DMS53 treated with DMSO at 0.1 percent for 48 hours (cell line): Measurements from ENCODE around the gene USP37.

Source experiments
- DNase-seq: peaks from one replicate; lab custom pipeline; 2025; ENCODE audit not compliant: unreplicated experiment; lab: John Stamatoyannopoulos, UW

USP37 gene

DNA sequence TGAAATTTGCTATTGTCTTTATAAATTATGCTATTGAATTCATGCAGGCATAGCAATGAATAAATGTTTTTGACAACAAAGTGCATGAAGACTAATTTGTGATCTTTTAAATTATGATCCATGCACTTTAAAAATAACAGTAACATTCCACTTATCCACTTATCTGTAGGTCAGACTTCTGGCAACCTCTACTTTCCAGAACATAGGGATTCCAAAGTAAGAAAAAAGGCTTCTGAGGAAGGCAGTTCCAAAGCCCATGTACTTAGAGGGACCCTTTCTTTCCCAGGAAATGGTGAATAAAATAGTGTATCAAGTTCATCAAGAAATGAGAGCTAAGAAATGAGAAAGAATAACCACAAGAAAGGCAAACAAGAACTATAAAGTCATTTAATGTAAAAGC is 90.9 kb downstream of the USP37 start:
- no peak for DNase-seq

DNA sequence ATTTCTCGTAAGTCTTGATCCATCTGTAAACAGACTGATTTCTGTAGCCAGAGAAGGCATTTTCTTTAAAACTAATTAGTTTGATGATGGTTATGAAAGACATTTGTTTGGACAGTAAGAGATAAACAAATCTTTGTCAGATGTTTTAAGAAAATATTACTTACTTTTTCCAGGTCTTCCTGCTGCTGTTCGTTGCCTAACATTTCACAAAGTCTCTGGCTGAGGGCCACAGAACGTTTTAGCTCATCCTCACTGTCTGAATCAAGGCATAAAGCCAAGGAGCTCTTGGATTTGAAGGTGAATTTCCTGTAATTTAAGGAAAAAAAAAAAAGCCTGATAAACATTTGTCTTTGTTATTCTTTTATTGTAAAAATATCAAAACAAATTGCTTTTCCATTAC is 91.5 kb downstream of the USP37 start:
- DNase-seq: no peak

- DNase-seq: no peak
Measured at GRCh38 chr2:218474527-218474926, 93.6 kb downstream of the USP37 start.

DNA sequence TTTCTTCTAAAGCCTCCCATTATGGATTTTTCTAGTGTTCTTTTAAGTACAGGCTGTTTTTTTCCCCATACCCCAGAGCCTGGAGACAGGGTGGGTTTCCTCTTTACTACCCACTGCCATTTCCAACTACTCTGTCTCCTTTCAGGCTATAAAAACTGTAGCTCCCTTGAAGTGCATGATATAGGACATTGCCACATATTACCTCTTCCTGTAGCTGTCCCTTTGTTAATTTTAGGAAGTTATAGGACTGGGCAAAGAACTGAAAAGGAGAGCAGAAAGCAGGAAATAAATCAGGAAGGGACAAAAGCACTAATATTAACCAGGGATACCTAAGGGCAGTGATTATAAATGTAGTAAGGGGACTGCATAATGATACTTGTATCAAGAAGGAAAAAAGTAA is 95.2 kb downstream of the USP37 start:
- no peak for DNase-seq

- DNase-seq: no peak
Measured at GRCh38 chr2:218471982-218472381, 96.2 kb downstream of the USP37 start.

- DNase-seq: no peak
Measured at GRCh38 chr2:218471036-218471435, 97.1 kb downstream of the USP37 start.

GRCh38 chr2:218470448-218470847 is 97.7 kb downstream of the USP37 start:
- no peak for DNase-seq

GRCh38 chr2:218465987-218466633 is 102.0 kb downstream of the USP37 start:
- DNase-seq: peak; percentile 14

DNA sequence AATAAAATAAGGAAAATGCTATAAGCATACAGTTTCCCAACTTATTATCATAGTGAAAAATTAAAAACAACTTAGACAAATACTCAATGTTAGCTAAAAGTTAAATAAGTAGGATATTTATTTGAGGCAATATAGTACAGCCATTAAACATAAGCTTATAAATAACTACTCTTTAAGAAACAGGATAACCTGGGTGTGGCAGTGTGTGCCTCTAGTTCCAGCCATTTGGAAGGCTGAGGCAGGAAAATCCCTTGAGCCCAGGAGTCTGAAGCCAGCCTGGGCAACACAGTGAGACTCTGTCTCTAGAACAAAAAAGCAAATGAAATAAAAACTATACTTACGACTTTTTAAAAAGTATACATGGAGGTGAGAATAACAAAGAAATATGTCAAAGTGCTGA is 109.6 kb downstream of the USP37 start:
- DNase-seq: no peak

- DNase-seq: no peak
Measured at GRCh38 chr2:218456849-218457248, 111.3 kb downstream of the USP37 start.

DNA sequence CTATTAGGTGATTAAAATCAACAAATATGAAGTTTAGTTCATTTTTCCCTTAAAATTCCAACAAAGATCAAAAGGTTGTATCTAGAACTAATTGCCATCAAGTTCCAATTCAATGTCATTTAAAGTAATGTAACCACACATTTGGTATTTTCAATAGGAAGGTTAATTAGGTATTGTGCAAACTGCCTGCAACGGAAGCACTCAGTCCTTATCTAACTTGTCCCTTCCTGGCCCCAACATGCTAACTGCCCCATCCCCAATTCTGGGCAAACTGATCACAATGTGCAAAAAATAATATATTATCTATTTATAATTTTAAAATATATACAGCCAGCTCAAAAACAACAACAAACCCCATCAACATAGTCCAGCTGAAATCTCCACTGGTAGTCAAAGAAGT is 116.1 kb downstream of the USP37 start:
- DNase-seq: no peak

DNA sequence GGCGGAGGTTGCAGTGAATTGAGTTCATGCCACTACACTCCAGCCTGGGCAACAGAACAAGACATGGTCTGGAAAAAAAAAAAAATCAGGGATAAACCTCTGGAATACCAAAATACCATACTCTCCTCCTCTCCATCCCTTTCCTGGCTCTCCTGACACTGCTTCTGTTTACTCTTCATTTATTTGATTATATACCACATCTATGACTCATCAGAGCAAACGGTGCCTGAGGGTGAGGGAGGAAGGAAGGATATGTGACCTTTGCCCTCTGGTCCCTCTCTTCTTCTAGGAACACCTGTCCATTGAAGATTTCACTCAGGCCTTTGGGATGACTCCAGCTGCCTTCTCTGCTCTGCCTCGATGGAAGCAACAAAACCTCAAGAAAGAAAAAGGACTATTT is 119.2 kb downstream of the USP37 start:
- peak; percentile 87 for DNase-seq

DNA sequence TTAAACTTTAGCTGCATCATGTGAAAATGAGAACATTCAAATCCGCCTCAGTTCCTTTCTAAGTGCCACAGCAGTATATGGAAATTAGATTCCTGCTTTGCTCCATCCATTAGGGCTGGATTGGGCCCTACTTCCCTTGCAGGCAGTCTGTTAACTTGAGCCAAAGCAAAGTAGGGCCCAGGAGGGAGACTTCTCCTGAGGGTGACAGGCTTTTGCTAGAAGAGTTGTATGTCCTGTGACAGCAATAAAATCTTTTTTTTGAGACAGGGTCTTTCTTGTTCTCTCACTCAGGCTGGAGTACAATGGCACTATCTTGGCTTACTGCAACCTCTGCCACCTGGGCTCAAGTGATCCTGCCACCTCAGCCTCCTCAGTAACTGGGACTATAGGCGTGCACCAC is 121.1 kb downstream of the USP37 start:
- no peak for DNase-seq

GRCh38 chr2:218446547-218446946 is 121.6 kb downstream of the USP37 start:
- no peak for DNase-seq

DNA sequence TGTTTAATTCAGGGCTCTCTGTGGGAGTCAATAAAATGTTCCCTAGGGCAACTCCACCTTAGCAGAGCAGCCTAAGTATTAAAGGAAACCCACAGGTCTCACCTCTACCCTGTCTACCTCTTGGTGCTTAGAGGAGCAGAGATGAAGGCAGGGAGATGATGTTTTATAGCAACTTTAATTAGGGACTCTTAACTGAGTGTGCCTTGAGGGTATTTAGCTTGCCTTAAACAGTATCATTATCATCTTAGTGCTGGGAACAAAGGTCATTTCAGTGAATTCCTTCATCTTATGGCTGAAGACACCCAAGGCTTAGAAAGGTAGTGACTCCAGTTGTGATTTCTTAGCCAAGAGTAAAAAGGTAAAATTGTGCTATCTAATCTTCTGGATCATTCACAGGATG is 122.5 kb downstream of the USP37 start:
- DNase-seq: no peak

DNA sequence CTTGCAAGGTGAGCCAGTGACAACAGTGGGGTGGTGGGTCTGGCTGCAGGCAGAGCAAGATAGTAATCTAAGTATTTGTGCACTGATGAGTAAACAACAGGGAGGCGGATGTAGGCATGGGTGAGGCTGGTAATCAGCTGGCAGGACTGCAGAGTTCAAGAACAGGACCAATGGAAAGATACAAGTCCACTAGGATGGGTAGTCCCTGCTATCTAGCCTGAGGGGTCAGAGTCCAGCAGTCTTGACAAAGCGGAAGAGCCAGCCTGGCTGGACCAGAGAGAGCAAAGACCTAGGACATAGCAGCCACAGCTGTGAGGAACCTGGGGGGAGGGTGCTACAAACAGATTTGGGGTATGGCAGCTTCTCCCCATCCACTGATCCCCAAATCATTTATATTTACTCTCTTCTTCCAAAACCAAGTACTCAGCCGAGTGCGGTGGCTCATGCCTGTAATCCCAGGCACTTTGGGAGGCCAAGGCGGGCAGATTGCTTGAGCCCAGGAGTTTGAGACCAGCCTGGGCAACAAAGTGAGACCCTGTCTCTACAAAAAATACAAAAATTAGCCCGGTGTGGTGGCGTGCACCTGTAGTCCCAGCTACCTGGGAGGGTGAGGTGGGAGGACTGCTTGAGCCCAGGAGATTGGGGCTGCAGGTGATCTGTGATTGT is 123.3 kb downstream of the USP37 start:
- DNase-seq: no peak

- no peak for DNase-seq
Measured at GRCh38 chr2:218438596-218438995, 129.6 kb downstream of the USP37 start.

DNA sequence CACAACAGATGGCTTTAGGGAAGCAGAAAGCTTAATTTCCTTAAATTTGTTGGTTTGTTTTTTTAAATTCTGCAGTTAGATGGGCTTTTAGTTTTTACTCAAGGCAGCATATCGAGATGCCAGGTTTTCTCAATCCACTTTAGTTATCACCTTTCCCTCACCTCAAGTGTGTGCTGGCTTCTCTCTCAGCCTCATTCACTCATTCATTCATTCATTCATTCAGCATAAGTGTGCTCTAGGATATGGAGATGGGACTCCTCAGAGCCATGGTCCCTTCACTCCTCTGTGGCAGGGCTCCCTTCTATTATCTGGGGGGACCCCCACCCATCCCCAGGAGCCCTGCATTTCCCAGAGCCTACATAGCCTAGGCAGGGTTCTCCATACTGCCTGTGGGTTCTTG is 130.2 kb downstream of the USP37 start:
- DNase-seq: no peak

DNA sequence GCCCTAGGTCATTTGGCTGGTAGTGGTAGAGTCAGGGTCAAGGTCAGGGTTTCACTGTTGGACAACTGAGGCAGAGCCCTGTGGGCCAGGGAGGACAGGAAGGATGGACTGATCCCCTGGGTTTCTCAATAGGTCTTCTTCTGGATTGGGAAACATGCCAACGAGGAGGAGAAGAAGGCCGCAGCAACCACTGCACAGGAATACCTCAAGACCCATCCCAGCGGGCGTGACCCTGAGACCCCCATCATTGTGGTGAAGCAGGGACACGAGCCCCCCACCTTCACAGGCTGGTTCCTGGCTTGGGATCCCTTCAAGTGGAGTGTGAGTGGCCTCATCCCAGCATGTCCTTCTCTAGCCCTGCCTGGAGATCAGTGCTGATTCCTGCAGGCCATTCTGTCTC is 131.2 kb downstream of the USP37 start:
- no peak for DNase-seq

- DNase-seq: no peak
Measured at GRCh38 chr2:218435003-218435982, 132.9 kb downstream of the USP37 start.

DNA sequence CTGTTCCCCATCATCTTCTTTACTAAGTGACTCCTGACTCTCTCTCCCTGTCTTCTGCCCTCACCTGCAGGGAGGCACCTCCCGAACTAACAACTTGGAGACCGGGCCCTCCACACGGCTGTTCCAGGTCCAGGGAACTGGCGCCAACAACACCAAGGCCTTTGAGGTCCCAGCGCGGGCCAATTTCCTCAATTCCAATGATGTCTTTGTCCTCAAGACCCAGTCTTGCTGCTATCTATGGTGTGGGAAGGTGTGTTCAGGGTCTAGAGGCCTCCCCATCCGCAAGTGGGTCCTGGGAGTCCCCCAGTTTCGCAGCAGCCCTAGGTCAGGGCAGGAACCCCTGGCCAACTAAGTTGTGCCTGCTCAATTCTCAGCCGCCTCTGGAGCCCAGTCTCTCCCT is 133.7 kb downstream of the USP37 start:
- DNase-seq: no peak
